H1 (cell line): ENCODE data around the gene F10. TPM values are rescaled to one million over a fixed set of nuclear protein-coding genes. Genes with fewer than 3 reads are reported as not detected.
A peak's percentile ranks its signal among the peaks of the same experiment; 100 is the strongest.

Experiments used
- CTCF ChIA-PET: fragments of 300-600 bp; sonication (Branson Sonifier 250); formaldehyde crosslinking; loops from one replicate; lab custom pipeline; 2021; ENCODE audit not compliant: partially characterized antibody; lab: Charles Lee
- POLR2A ChIA-PET: fragments of 300-600 bp; sonication (Branson Sonifier 250); formaldehyde crosslinking; loops from one replicate; lab custom pipeline; 2021; ENCODE audit warnings: inconsistent platforms; ENCODE audit not compliant: partially characterized antibody; lab: Charles Lee
- DNase-seq, 2 experiments: peaks; one replicate each; pipeline versions ENCODE4 v3.0.0 to v3.0.0-alpha.2; 2010 to 2022; ENCODE audit warnings: low spot score in 2 of 2, low read depth in 1 of 2, mixed read lengths in 1 of 2
- FAIRE-seq: peaks from 2 replicates; lab custom pipeline; 2011; peaks lifted over from hg19 to GRCh38; lab: Jason Lieb, UNC
- H2AFZ ChIP-seq: 2 replicates; pipeline ENCODE4 v1.8.1; 2012; ENCODE audit warnings: low read length, inconsistent platforms
- H2AK5ac ChIP-seq: 2 replicates; pipeline ENCODE4 v1.6.1; 2013; ENCODE audit warnings: low read depth, low read length
- H2BK120ac ChIP-seq: replicated peaks from 2 replicates; pipeline ENCODE3; 2013; ENCODE audit warnings: low read depth, low read length, inconsistent platforms
- H2BK12ac ChIP-seq: 2 replicates; pipeline ENCODE4 v1.6.1; 2013; ENCODE audit warnings: low read depth, low read length
- H2BK15ac ChIP-seq: 2 replicates; pipeline ENCODE4 v1.6.1; 2013; ENCODE audit warnings: low read length
- H2BK20ac ChIP-seq: 2 replicates; pipeline ENCODE4 v1.6.1; 2013; ENCODE audit warnings: low read length
- H2BK5ac ChIP-seq: 2 replicates; pipeline ENCODE4 v1.6.1; 2013; ENCODE audit warnings: low read depth, low read length
- H3K14ac ChIP-seq: 2 replicates; pipeline ENCODE4 v1.6.1; 2013; ENCODE audit warnings: inconsistent platforms; ENCODE audit not compliant: insufficient read length
- H3K18ac ChIP-seq: 2 replicates; pipeline ENCODE4 v1.6.1; 2013; ENCODE audit warnings: low read length; ENCODE audit errors: extremely low read depth
- H3K23ac ChIP-seq: 2 replicates; pipeline ENCODE4 v1.6.1; 2013; ENCODE audit warnings: inconsistent platforms; ENCODE audit not compliant: insufficient read length
- H3K23me2 ChIP-seq: 2 replicates; pipeline ENCODE4 v1.6.1; 2013; ENCODE audit warnings: low read depth, low read length
- H3K27ac ChIP-seq: 2 replicates; pipeline ENCODE4 v1.6.1; 2011; ENCODE audit warnings: low read depth, low read length, inconsistent platforms
- H3K27me3 ChIP-seq, 4 experiments: replicated peaks in 1 of 4; 1 replicate in 1 of 4; 2 replicates in 3 of 4; pipeline versions ENCODE4 v1.6.1 to v1.8.1; 2011 to 2013; ENCODE audit warnings: low read length in 3 of 4, mild to moderate bottlenecking in 3 of 4, inconsistent platforms in 2 of 4, mixed read lengths in 2 of 4, moderate library complexity in 1 of 4; ENCODE audit not compliant: control insufficient read depth in 3 of 4, insufficient read depth in 3 of 4; ENCODE audit errors: extremely low read depth in 1 of 4
- H3K36me3 ChIP-seq, 4 experiments: 2 replicates each; pipeline versions ENCODE4 v1.6.1 to v1.8.1; 2011 to 2013; ENCODE audit warnings: mild to moderate bottlenecking in 4 of 4, low read length in 3 of 4, moderate library complexity in 2 of 4, control low read depth in 1 of 4, inconsistent platforms in 1 of 4; ENCODE audit not compliant: insufficient read depth in 4 of 4, control insufficient read depth in 2 of 4
- H3K4ac ChIP-seq: replicated peaks from 2 replicates; pipeline ENCODE3; 2013; ENCODE audit warnings: low read length, low read depth, mixed read lengths, inconsistent platforms; ENCODE audit not compliant: insufficient read length
- H3K4me1 ChIP-seq, 4 experiments: replicated peaks in 1 of 4; 1 replicate in 1 of 4; 2 replicates in 3 of 4; pipeline versions ENCODE4 v1.6.1 to v1.8.1; 2011 to 2013; ENCODE audit warnings: low read length in 3 of 4, inconsistent platforms in 2 of 4, mixed read lengths in 1 of 4; ENCODE audit not compliant: insufficient read depth in 4 of 4, control insufficient read depth in 3 of 4
- H3K4me2 ChIP-seq, 2 experiments: 2 replicates each; pipeline versions ENCODE4 v1.6.1 to v1.8.1; 2011 to 2013; ENCODE audit warnings: low read depth in 2 of 2, low read length in 2 of 2, control low read depth in 1 of 2, inconsistent platforms in 1 of 2, mild to moderate bottlenecking in 1 of 2; ENCODE audit not compliant: insufficient read depth in 1 of 2
- H3K4me3 ChIP-seq, 4 experiments: fragments of 200-600, 300-600 bp in 1 of 4; sonication (generic), shearing (Covaris generic), sonication (Bioruptor Twin) in 1 of 4; 2 replicates each; pipeline versions ENCODE4 v1.5.1 to v1.8.1; 2011 to 2016; ENCODE audit warnings: low read length in 4 of 4, low read depth in 3 of 4, control low read depth in 2 of 4, inconsistent platforms in 2 of 4, mild to moderate bottlenecking in 2 of 4, mixed read lengths in 1 of 4, moderate library complexity in 1 of 4; ENCODE audit not compliant: insufficient read depth in 2 of 4; ENCODE audit errors: extremely low read depth in 1 of 4
- H3K56ac ChIP-seq: replicated peaks from 2 replicates; pipeline ENCODE3; 2013; ENCODE audit warnings: low read depth, mild to moderate bottlenecking, mixed read lengths, low read length, inconsistent platforms; ENCODE audit not compliant: insufficient read length
- H3K79me1 ChIP-seq: 2 replicates; pipeline ENCODE4 v1.6.1; 2013; ENCODE audit warnings: low read depth, low read length, control low read depth
- H3K79me2 ChIP-seq, 2 experiments: 2 replicates each; pipeline versions ENCODE4 v1.6.1 to v1.8.1; 2012 to 2013; ENCODE audit warnings: low read length in 2 of 2, mild to moderate bottlenecking in 2 of 2, inconsistent platforms in 1 of 2; ENCODE audit not compliant: insufficient read depth in 2 of 2, control insufficient read depth in 1 of 2
- H3K9ac ChIP-seq, 4 experiments: replicated peaks in 1 of 4; 1 replicate in 1 of 4; 2 replicates in 3 of 4; pipeline versions ENCODE4 v1.6.1 to v1.8.1; 2011 to 2013; ENCODE audit warnings: low read depth in 3 of 4, low read length in 3 of 4, control low read depth in 2 of 4, mild to moderate bottlenecking in 2 of 4, moderate library complexity in 2 of 4, inconsistent platforms in 1 of 4; ENCODE audit errors: extremely low read depth in 1 of 4
- H3K9me3 ChIP-seq, 2 experiments: 2 replicates each; pipeline versions ENCODE4 v1.6.1 to v1.8.1; 2012 to 2013; ENCODE audit warnings: mild to moderate bottlenecking in 2 of 2, moderate library complexity in 2 of 2, control low read depth in 1 of 2, inconsistent platforms in 1 of 2, low read depth in 1 of 2, low read length in 1 of 2, mixed read lengths in 1 of 2; ENCODE audit not compliant: insufficient read depth in 2 of 2
- H4K20me1 ChIP-seq, 2 experiments: replicated peaks in 1 of 2; 2 replicates each; pipeline versions ENCODE3 to v1.8.1; 2011 to 2013; ENCODE audit warnings: inconsistent platforms in 2 of 2, low read length in 2 of 2, mild to moderate bottlenecking in 1 of 2; ENCODE audit not compliant: insufficient read depth in 2 of 2, control insufficient read depth in 1 of 2
- H4K5ac ChIP-seq: 2 replicates; pipeline ENCODE4 v1.6.1; 2013; ENCODE audit warnings: low read length, low read depth, mixed read lengths, inconsistent platforms; ENCODE audit not compliant: insufficient read length
- H4K8ac ChIP-seq: 2 replicates; pipeline ENCODE4 v1.8.0; 2013; ENCODE audit warnings: mild to moderate bottlenecking, moderate library complexity, low read length, inconsistent platforms; ENCODE audit not compliant: insufficient read depth; ENCODE audit errors: extremely low read depth
- H4K91ac ChIP-seq: replicated peaks from 2 replicates; pipeline ENCODE3; 2013; ENCODE audit warnings: low read length, mixed read lengths, inconsistent platforms; ENCODE audit not compliant: insufficient read length
- ATF3 ChIP-seq: IDR thresholded peaks from 2 replicates; pipeline ENCODE4 v1.6.1; 2011; ENCODE audit warnings: low read depth, mild to moderate bottlenecking, low read length; ENCODE audit not compliant: insufficient read depth
- BCL11A ChIP-seq, 2 experiments: IDR thresholded peaks; one replicate each; pipeline ENCODE4 v1.6.1; 2011; ENCODE audit warnings: low read depth in 2 of 2, low read length in 2 of 2, mild to moderate bottlenecking in 2 of 2
- KDM1A ChIP-seq: fragments of 200-600, 300-600 bp; sonication (generic); IDR thresholded peaks from 2 replicates; pipeline ENCODE4 v1.7.1; 2016; ENCODE audit warnings: mild to moderate bottlenecking, low read length, borderline replicate concordance
- RFX5 ChIP-seq: IDR thresholded peaks from 2 replicates; pipeline ENCODE4 v1.6.1; 2011; ENCODE audit warnings: low read depth, low read length, improper control_type of control experiment, borderline replicate concordance
- RNF2 ChIP-seq: fragments of 200-900, 300-1000 bp; sonication (generic); IDR thresholded peaks from 2 replicates; pipeline ENCODE4 v1.7.1; 2016; ENCODE audit warnings: borderline replicate concordance, low read depth, mild to moderate bottlenecking, antibody characterized with exemption, low read length; ENCODE audit not compliant: poor library complexity, severe bottlenecking; ENCODE audit errors: missing control alignments
- SIN3A ChIP-seq, 2 experiments: IDR thresholded peaks in 1 of 2; conservative IDR thresholded peaks in 1 of 2; 2 replicates each; pipeline ENCODE4 v1.6.1; 2011 to 2012; ENCODE audit warnings: low read length in 2 of 2, improper control_type of control experiment in 1 of 2, low read depth in 1 of 2, mild to moderate bottlenecking in 1 of 2
- SIRT6 ChIP-seq: IDR thresholded peaks from one replicate; pipeline ENCODE4 v1.7.1; 2012; ENCODE audit warnings: low read length, inconsistent platforms
- SIX5 ChIP-seq: IDR thresholded peaks from 2 replicates; pipeline ENCODE4 v1.6.1; 2011; ENCODE audit warnings: mild to moderate bottlenecking, low read depth, low read length
- TCF12 ChIP-seq: IDR thresholded peaks from 2 replicates; pipeline ENCODE4 v1.6.1; 2011; ENCODE audit warnings: low read depth, mild to moderate bottlenecking, low read length
- WGBS, 2 experiments: shearing (Covaris generic) in 1 of 2; methylation state at CpG; one replicate each; pipeline versions ENCODE4 v1.1.6 to v1.1.7; 2013 to 2015; ENCODE audit warnings: low lambda C conversion rate in 2 of 2, mixed read lengths in 2 of 2, inconsistent platforms in 1 of 2, low coverage in 1 of 2, missing lambda C conversion rate in 1 of 2; ENCODE audit not compliant: insufficient replicate concordance in 2 of 2, insufficient coverage in 1 of 2, insufficient read length in 1 of 2; ENCODE audit errors: extremely low coverage in 1 of 2, missing lambda C conversion rate in 1 of 2; 5-methylcytosine and 5-hydroxymethylcytosine counted together
- polyA plus RNA-seq, 7 experiments: library from polyadenylated mRNA; depleted of rRNA in 3 of 7; stranded (reverse) in 5 of 7; unstranded in 2 of 7; fragments of >200 nt in 5 of 7; fragments of 200-250 nt in 2 of 7; gene quantifications; 1 replicate in 5 of 7; 2 replicates in 1 of 7; 4 replicates in 1 of 7; pipeline versions ENCODE4 v1.2.1 to v1.2.3, GENCODE V29; 2011 to 2013; ENCODE audit warnings: missing spikeins in 2 of 7, mixed read lengths in 2 of 7
- total RNA-seq: library from RNA; stranded (reverse); fragmentation: NEBNext Ultra II Directional; extraction: Animal tissue kit (Norgen Biotek cat#: 25700); gene quantifications from 2 replicates; pipeline ENCODE4 v1.2.1, GENCODE V29; 2021

Gene F10
- total and polyA plus RNA-seq, 2 of the 8 experiments (the other 6 are each of a cell fraction or from before 2014, with no cell fraction given), result 2.0 to 4.2 TPM

DNA sequence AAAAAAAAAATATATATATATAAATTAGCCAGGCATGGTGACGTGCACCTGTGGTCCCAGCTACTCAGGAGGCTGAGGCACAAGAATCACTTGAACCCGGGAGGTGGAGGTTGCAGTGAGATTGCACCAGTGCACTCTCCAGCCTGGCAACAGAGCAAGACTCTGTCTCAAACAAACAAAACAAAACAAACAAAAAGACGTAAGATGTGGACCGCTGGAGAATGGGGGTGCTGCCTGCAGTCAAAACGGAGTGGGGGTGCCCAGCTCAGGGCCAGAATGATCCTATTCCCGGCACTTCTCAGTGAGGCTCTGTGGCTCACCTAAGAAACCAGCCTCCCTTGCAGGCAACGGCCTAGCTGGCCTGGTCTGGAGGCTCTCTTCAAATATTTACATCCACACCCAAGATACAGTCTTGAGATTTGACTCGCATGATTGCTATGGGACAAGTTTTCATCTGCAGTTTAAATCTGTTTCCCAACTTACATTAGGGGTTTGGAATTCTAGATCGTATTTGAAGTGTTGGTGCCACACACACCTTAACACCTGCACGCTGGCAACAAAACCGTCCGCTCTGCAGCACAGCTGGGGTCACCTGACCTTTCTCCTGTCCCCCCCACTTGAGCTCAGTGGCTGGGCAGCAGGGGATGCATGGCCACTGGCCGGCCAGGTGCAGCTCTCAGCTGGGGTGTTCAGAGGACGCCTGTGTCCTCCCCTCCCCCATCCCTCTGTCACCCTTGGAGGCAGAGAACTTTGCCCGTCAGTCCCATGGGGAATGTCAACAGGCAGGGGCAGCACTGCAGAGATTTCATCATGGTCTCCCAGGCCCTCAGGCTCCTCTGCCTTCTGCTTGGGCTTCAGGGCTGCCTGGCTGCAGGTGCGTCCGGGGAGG lies 17.3 kb upstream of the F10 start, which contains the start of gene F7:
F7 (plus strand) TSS at position 760 of the 889 bp plus-strand sequence; CDS start at position 811, 51 bp downstream.
- Histone ChIP-seq H3K4me3 (no peak within 1 kb of the TSS), H2AK5ac (0 out of 2 replicates have a peak within 1 kb of the TSS, but pooled peaks have one; percentile 65), H2BK120ac (no peak within 1 kb of the TSS), H2BK12ac (peak within 1 kb of the TSS; percentile 43; the same call in 1 of the 2 replicates), H3K9me3 (no peaks in the 10 kb centered on the region), H3K4me2 (peak within 1 kb of the TSS in 1 of 2 experiments; percentile 5; a peak in 2 of 4 replicates), H2BK5ac (peak within 1 kb of the TSS; percentile 71; the same call in 1 of the 2 replicates), H3K27me3 (peaks cover 12 to 14% (median 13%) of the 10 kb centered on the region in 4 experiments; a peak in 6 of 7 replicates), H3K9ac (no peak within 1 kb of the TSS), H3K79me1 (no peaks in the 10 kb centered on the region), H4K91ac (peak within 1 kb of the TSS; percentile 40), H3K23me2 (peaks cover 10% of the 10 kb centered on the region; the same call in 1 of the 2 replicates), H3K79me2 (no peaks in the 10 kb centered on the region), H2BK20ac (no peak within 1 kb of the TSS), H2AFZ (no peak within 1 kb of the TSS), H3K18ac (peak within 1 kb of the TSS; percentile 32), H4K5ac (no peak within 1 kb of the TSS), H4K20me1 (peaks cover 0 to 5% of the 10 kb centered on the region in 2 experiments), H3K27ac (no peak within 1 kb of the TSS), H3K23ac (no peak within 1 kb of the TSS), H3K4me1 (peaks cover 0 to 13% (median 6%) of the 10 kb centered on the region in 4 experiments; a peak in 6 of 7 replicates), H3K36me3 (peaks cover 0 to 3% (median 0%) of the 10 kb centered on the region in 4 experiments; a peak in 1 of 8 replicates), H4K8ac (no peak within 1 kb of the TSS), H3K56ac (peak within 1 kb of the TSS; percentile 16), H2BK15ac (0 out of 2 replicates have a peak within 1 kb of the TSS, but pooled peaks have one; percentile 72), H3K14ac (no peak within 1 kb of the TSS), H3K4ac (no peak within 1 kb of the TSS)
- CTCF ChIA-PET, result interaction anchor here (1.3 to 3.3 kb wide), 3 partner anchors 19 to 73 kb away, joined by 4 to 14 read pairs (median 6); no protein-coding TSS in a partner anchor
- POLR2A ChIA-PET, result interaction anchor here (2.2 kb wide), 1 partner anchor 9 kb away, joined by 14 read pairs; no protein-coding TSS in a partner anchor
- FAIRE-seq (no peak), DNase-seq (no peak)
- WGBS, 2 experiments, result 78% methylated on average over 16 of the region's 17 CpGs; no CpG with 5 or more reads in 1 of the 2 experiments
- TF ChIP-seq SIX5 (no peak), RNF2 (no peak), TCF12 (no peak), ATF3 (no peak), SIRT6 (no peak), RFX5 (no peak), BCL11A (IDR thresholded peaks at IDR 0.05; ENCODE audit: low read depth in 2 of 2, low read length in 2 of 2) (no peak), SIN3A (conservative IDR thresholded peaks at IDR 0.05 in 1 of 2, IDR thresholded peaks at IDR 0.05 in 1 of 2; ENCODE audit: low read depth in 1 of 2, low read length in 2 of 2) (no peak), KDM1A (no peak)
